ENCODE measurements around the gene PSMG1.
"Not testable (repeated sequence)": the region's sequence is repeated elsewhere in the genome, so short reads cannot be mapped to it uniquely, and the experiment has no call there.

The PSMG1 gene

DNA sequence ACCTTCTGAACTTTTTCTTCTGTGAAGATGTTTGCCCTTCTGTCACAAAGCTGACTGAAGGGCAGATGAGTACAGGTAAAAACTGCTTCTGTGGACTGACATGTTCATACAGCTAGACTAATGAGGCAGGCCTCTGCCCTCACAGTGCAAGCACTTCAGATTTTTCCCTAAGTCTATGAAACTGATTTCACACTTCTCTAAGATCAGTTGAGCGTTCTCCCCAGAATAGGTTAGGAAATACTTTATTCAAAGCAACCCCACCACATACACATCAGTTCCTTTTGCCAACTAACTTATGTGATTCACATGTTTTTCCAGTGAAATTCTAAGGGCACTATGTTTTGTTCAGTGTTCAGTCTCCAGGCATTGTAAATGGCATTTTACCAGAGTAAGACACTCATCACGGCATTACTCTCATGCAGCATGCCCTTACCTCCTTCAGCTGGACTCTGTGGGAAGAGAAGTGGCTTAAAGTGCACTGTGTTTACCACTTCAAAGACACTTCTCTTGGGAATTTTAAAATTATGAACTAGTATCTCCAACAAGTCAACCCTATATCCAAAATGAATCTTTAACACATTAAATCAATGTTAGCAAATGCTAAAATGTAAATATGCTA lies 5.4 kb upstream of the PSMG1 start:
- no peak for DNase-seq (ENCODE audit: low read depth in 2 of 2)

DNA sequence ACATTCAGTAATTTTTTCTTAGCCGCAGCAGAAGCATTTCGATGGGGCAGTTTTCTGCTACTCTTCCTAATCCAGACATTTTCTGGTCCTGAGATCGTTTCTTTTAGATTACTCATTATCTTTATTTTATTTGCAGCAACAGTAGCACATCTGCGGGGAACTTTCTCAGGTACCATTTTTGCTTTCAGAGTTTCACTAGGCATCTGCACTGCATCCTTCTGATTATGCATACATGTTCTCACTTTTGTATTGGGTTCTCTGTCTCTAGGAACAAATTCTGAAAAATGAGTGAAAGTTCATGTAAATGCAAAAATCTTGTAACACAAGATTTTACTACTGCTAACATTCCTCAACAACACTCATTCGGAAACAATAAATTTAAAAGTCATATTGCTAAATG lies 3.9 kb upstream of the PSMG1 start:
- DNase-seq (ENCODE audit: low read depth in 2 of 2), result no peak

DNA sequence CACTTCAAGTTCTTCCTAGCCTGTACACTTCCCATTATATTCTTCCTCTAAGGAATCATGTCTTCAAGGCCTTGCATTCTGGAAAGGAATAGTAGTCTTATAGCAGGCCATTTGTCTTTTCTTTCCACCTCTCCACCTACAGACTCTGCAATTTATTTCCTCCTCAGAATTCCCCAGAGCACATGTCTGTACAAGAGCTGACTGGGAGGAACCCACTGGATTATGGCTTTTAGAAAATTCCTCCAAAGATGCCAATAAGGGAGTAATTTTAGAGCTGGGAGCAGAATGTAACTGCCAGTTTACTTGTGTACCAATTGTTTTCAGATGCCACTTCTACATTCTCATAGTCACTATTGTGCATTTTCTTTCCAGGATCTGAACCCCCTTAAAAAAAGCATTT lies 3.4 kb upstream of the PSMG1 start:
- no peak for DNase-seq (ENCODE audit: low read depth in 2 of 2)

DNA sequence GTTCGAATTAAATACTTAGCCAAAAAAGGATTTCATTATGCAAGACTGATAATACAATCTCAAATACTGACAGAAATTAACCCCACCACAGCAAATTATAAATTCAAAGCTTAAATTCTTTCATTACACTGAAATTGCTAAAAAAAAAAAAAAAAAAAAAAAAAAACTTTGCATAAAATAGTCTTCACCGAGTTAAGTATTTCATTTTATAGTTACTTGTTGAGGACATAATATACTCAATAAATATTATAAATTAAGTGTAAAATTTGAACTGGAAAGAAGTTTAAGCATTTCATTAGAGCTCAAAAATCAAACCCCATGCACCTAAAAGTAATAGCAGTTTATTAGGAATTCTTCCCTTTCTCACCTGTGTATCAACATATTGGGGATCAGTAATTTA lies 1.9 kb upstream of the PSMG1 start:
- no peak for DNase-seq (ENCODE audit: low read depth in 2 of 2)

DNA sequence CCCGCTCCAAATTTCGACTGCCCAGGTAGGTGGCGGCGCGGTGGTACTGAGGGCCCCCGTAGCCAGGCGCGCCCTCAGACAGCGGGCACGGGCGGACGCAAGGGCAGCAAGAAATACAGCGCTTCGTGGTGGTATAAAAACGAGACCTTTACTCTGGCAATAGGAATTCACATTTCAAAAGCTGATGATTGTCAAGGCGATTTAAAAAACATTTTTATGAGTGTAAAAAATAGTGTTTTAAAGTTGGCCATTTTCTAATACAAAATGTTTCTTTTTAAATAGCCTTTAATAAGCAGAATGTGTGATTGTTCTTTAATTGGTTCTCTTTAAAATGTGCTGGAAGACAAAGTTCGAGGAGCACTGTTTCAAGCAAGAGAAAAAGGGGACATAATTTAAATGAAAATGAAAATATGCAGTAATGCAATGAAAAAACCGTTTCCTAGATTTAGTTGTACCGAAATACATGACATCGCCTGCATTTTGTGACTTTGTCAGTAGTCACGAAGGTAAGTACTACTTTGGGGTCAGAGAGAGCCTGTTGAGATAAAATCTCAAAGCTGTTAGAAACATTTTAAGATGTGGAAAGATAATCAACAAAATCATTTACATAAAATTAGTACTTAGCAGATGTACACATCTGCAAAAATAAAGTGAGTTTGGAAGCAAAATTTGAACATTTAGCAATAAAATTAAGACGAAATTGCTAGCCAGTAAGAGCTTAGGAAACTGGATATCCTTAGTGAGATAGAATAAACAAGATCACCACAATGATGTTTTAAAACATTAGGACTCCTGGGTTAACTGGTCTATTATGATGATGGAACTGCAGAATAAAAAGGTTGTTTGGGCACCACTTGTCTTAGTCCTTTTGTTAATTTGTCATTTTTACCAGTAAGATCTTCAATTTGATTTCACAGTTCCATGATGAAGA lies 1.1 kb upstream of the PSMG1 start:
- DNase-seq (ENCODE audit: low read depth in 2 of 2), result no peak

DNA sequence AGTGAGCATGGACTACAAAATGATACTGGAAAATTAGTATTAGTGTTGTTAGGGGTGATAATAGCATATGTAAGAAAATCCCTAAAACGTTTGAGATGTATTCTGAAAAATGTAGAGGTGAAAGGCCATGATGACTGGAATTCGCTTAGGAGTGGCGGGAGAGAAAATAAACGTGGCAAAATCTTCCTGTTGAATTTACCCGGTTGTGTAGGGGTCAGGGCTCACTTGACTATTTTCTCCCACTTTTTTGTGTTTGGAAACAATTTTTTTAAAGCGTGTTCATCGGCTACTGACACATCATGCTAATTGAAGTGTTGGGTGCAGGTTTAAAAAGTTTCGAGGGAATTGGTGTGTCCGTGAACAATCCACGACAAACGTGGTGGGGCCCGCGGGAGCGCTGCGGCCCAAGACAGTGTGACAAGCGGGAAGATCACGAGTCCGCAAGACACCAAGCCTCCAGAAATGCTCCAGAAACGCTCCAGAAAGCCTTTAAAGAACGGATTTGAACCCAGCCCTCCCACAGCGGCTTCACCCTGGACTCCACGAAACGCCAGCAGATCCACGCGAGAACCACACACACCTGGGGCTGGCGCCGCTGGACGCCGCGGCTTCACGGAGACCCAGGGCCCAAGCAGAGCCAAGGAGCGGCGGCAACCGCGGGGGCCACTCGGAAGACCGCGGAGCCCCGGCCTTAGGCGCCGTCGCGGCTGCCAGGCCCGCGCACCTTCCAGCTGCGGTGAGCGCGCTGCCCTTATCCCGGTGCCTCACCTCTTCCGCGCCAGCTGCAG lies 573 bp downstream of the PSMG1 start:
- DNase-seq (ENCODE audit: low read depth in 2 of 2), result no peak

DNA sequence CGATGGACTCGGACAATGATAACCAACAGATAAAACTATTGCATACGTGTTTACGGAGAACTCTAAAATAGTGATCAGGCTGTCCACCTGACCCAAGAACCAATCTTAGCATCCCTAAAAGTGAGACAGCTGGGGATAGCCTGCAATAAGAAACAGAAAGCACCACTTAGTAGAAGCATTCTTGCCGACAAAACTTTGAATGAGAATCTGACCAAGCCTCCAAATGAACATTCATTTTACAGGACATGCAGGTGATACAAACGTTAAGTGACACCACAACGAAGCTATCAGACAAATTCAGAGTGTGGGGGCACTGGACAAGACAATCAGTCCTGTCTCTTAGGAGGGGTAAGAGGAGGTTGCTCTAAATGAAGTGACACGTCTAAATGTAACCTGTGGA lies 1.2 kb downstream of the PSMG1 start:
- DNase-seq (ENCODE audit: low read depth in 2 of 2), result no peak

DNA sequence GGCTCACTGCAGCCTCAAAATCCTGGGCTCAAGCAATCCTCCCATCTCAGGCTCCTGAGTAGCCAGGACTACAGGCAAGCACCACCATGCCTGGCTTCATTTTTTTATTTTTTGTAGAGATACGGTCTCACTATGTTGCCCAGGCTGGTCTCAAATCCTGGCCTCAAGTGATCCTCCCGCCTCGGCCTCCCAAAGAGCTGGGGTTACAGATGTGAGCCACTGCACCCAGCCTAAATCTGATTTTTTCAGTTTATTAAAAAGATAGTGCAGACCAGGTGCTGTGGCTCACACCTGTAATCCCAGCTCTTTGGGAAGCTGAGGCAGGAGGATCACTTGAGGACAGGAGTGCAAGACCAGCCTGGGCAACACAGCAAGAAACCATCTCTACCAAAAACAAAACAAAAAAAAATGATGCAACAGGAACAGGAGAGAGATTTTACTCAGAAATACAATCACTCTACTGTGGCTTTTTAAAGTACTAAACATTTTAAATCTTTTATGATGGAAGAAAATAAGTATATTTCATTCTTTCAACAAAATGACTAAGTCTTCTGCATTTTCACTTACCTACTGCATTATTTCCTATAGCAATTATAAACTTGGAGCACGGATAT lies 1.9 kb downstream of the PSMG1 start:
- DNase-seq (ENCODE audit: low read depth in 2 of 2), result no peak

DNA sequence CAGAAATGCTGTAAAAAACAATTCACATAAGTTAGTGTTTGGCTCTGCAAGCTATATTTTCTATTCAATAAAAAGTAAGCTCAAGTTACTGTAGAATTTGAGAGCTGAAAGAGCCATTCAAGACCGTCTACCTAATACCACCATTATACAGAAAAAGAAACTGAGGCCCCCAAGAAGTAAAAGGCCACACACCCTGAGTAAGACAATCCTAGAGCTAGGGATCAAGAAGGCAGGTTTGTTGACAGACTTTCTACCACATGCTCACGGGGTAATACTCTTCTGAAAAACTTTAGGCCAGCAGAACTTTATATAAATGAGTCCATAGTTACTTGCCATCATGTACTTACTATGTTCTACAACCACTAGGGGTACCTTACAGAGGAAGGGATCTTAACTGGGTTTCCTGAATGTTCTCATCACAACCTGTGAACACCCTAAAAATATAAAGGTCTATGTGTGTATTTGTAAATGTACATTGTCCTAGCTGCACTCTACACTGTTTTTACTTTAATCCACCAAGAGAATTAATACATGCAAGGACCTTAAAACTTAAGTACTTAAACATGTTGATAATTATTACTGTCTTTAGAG lies 2.7 kb downstream of the PSMG1 start:
- no peak for DNase-seq (ENCODE audit: low read depth in 2 of 2)

DNA sequence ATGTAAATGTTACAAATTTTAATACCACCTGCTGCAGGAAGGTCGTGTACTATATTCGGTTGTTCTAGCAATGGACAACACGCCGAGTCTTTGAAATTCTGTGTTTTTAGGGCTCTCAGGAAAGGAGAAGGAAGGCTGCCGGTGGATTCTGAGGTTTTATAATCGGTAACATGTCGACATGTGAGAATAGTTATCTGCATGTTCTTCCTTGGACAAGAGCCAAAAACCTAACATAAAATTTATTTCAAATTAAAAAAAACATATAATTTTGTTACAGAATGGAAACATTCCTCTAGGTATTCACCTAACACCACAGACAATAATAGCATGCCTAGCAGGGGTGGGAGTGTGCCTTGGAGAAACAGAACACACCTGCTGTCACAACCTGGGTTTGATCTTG lies 4.8 kb downstream of the PSMG1 start:
- no peak for DNase-seq (ENCODE audit: low read depth in 2 of 2)

DNA sequence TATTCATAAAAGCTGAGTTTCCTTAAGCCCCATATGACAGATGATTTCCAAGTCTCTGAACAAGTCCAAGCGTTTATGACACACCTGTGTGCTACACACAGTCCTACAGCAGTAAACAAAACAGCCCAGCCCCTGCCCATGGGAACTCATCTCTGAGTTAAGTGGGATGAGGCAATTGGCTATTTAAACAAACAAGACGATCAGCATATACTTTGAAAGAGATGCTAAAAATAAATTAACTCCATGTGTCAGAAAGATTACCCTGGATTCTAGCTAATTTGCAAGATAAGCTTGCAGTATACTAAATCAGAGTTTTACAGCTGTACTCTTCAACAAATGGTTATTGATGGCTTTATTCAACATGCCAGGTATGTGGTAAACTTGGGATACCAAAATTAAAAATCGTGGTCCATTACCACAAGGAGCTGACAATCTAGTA lies 7.0 kb downstream of the PSMG1 start:
- DNase-seq (ENCODE audit: low read depth in 2 of 2), result no peak

DNA sequence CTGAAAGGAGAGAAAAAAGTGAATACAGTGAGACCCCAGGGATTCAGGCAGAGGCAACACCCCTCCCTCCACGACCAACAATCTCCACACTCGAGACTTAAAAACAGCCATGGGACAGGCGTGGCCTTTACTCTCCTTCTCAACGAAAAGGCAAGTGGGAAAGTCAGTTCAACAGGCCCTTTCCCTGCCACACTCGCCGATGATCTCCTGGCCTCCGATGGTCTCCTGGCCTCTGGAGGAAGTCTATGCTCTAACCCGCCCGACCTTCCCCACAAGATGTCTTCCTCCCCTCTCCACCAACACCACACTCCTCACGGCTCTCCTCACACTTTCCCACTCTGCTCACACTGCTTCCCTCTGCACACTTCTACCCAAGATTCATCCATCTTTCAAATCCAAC lies 7.6 kb downstream of the PSMG1 start:
- DNase-seq (ENCODE audit: low read depth in 2 of 2), result no peak

DNA sequence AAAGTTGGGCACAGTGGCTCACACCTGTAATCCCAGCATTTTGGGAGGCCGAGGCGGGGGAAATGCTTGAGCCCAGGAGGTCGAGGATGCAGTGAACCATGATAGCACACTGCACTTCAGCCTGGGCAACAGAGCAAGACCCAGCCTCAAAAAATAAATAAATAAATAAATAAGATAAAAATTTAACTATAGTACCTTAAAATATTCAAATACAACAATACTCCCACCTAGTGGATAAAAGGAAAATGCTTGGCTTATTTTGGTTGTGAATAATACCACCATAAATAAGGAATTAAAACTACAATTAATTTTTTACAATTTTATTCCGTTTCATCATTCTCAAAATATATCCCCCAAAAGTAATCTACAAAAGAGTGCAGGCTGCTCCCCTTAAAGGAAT lies 8.1 kb downstream of the PSMG1 start:
- DNase-seq (ENCODE audit: low read depth in 2 of 2), result no peak

DNA sequence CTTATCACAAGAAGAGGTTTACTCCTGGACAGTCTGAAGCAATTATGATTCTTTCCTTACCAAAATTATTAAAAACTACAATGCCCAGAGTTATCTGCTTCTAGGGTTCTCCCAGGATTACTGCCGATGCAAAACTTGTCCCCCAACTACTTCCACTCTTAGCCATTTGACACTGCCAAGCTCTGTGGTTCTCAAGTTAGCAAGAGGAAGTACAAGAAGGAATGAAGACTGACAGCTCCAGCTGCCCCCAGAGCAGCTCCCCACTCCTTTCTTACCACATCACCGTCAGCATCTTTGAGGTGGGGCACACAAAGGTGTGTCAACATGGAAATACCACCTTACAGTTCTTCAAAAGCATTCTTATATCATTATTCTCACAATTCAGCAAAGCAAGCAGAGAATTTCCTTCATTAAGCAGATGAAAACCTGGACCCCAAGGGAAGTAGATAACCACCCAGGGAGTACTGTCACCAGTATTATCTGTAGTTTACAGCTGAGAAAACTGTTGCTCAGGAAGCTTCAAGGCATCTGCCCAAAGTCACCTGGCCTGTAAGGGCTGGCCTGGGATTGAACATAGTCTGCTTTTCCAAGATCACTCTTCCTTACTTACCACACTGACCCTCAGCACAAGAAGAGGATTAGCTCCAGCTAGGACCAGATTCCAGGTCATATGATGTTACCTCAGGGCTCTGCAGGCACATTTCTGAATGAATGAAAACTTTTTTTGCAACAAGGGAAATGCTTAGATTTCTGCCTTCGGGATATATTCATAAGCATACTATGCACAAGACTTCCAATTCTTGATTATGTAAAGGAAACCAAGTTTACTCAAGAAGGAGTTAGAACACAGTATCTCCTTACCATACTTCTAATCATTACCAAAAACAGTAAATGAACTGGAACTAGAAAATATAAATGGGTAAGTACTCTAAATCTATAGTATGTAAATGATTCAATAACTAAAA lies 9.3 kb downstream of the PSMG1 start:
- DNase-seq (ENCODE audit: low read depth in 2 of 2), result no peak

DNA sequence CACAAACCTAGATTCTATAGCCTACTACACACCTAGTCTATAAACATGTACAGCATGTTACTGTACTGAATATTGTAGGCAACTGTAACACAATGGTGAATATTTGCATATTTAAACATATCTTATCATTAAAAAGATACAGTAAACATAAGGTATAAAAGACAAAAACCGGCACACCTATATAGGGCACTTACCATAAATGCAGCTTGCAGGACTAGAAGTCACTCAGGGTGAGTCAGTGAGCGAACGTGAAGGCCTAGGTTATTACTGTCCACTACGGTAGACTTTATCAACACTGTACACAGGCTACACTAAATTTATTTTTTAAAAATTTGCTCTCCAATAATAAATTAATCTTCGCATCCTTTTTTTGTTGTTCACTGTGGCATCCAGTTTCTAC lies 13.3 kb downstream of the PSMG1 start:
- no peak for DNase-seq (ENCODE audit: low read depth in 2 of 2)

DNA sequence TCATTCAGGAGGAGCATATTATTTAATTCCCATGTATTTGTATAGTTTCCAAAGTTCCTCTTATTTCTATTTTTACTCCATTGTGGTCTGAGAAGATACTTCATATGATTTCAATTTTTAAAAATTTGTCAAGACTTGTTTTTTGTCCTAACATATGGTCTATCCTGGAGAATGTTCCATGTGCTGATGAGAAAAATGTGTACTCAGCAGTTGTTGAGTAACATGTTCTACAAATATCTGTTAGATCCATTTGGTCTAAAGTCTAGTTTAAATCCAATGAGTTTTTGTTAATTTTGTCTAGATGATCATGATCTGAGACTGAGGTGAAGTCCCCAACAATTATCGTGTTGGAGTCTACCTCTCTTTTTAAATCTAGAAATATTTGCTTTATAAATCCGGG lies 14.5 kb downstream of the PSMG1 start:
- DNase-seq (ENCODE audit: low read depth in 2 of 2), result no peak

DNA sequence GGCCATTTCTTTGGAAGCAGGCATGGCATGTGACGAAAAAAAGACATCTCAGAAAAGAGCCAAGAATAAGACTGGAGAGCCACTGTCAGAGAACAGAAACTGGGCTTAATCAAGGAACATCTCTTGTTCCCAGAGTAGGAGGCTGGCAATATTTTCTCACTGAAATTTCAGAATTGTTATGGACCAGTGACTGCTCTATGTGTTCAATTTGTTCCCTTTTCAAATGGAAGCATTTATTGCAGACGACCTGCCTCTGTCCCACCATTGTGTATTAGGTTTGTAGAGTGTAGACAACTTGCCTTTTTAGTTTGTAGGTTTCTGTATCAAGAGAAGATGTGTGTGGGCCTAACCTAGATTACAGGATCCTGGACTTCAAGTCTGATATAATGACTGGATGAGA lies 18.7 kb downstream of the PSMG1 start:
- DNase-seq (ENCODE audit: low read depth in 2 of 2), result no peak

DNA sequence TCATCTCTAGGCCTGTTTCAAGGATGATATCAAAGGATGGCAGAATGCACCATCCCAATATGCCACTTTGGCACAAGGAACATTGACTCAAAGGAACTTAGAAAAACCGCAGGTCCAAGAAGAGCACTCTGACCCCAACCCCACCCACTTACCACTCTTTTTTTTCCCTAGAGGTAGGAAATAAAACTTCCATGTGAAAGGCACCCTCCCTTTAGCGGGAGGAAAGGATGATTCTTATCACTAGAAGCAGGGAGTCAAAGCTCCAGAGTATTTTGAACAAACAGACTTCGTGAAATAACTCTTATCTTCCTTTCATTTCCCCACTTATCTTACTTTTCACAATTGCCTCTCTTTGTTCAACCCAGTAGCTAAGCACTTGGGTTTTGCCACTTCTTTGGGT lies 22.2 kb downstream of the PSMG1 start:
- DNase-seq (ENCODE audit: low read depth in 2 of 2), result no peak

DNA sequence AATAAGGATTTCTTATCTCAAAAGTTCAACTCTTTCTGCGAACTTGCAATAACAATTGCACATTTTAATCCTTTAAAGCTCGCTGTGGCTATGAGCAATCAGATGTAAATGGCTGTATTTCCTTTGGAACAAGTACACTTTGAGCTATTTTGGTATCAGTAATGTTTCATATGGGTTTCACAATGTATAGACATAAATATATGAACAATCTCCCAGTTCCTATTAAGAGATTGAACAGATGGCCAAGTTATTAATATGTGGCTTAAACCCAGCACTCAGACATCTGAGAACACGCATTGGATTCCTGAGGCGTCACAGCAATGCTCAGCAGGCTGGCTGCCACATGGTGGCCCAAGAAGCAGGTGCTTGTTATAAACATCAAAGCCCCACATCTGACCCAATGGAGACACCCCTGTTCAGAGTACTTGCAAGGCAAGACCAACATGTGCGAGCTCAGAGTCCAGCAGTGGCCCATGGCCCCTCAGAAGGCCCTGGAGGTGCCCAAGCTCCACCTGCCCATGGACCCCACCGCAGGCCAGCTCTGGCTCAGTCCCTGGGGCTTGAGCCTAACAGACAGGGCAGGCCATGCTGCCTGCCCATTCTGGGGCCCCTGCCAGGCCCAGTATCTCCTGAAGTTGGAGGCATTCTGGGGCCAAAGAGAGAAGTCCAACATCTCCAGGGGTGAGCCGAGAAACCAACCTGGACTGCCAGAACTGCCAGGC lies 23.7 kb downstream of the PSMG1 start:
- no peak for DNase-seq (ENCODE audit: low read depth in 2 of 2)

DNA sequence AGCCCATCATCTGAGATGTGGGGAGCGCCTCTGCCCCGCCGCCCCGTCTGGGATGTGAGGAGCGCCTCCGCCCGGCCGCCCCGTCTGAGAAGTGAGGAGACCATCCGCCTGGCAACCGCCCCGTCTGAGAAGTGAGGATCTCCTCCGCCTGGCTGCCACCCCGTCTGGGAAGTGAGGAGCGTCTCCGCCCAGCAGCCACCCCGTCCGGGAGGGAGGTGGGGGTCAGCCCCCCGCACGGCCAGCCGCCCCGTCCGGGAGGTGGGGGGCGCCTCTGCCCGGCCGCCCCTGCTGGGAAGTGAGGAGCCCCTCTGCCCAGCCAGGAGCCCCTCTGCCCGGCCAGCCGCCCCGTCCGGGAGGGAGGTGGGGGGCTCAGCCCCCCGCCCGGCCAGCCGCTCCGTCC lies 26.0 kb downstream of the PSMG1 start:
- DNase-seq (ENCODE audit: low read depth in 2 of 2), result not testable (repeated sequence)
